Peyer's patch (tissue), 4 donors: ENCODE measurements around the gene TMEM248. TPM values are rescaled to one million over a fixed set of nuclear protein-coding genes. Genes with fewer than 3 reads are reported as not detected.

Source experiments
- DNase-seq, 3 donors: peaks; one replicate each; pipeline ENCODE4 v3.0.0-alpha.2; 2017 to 2019
- H3K27ac ChIP-seq, 4 donors: fragments of 200-600 bp; sonication (generic); one replicate each; pipeline ENCODE4 v1.5.1; 2016 to 2019
- H3K27me3 ChIP-seq, 2 donors: fragments of 200-600 bp; sonication (generic); one replicate each; pipeline ENCODE4 v1.5.1; 2019
- H3K36me3 ChIP-seq, 3 donors: fragments of 200-600 bp; sonication (generic); one replicate each; pipeline ENCODE4 v1.5.1; 2016 to 2019
- H3K4me1 ChIP-seq, 4 donors: fragments of 200-600 bp; sonication (generic); one replicate each; pipeline ENCODE4 v1.5.1; 2016 to 2019
- H3K4me3 ChIP-seq, 4 donors: fragments of 200-600 bp; sonication (generic); 1 replicate in 3 of 4; 2 replicates in 1 of 4; pipeline ENCODE4 v1.5.1; 2016 to 2019; ENCODE audit warnings: mild to moderate bottlenecking in 1 of 4
- H3K9me3 ChIP-seq, 4 donors: fragments of 200-600 bp; sonication (generic); one replicate each; pipeline ENCODE4 v1.5.1; 2016 to 2019; ENCODE audit warnings: mild to moderate bottlenecking in 1 of 4
- CTCF ChIP-seq, 6 experiments: fragments of 450-650 bp in 4 of 6; fragments of 200-600 bp in 2 of 6; sonication (generic) in 1 of 6; IDR thresholded peaks; one replicate each; pipeline ENCODE4 v1.5.1; 2017 to 2019; ENCODE audit warnings: antibody characterized with exemption in 6 of 6, mild to moderate bottlenecking in 3 of 6, moderate library complexity in 1 of 6
- POLR2A ChIP-seq, 2 donors: fragments of 450-650 bp; IDR thresholded peaks; one replicate each; pipeline ENCODE4 v1.5.1; 2017; ENCODE audit warnings: antibody characterized with exemption in 2 of 2, mild to moderate bottlenecking in 2 of 2, moderate library complexity in 2 of 2
- total RNA-seq, 4 donors: library from RNA; depleted of rRNA; stranded (reverse); fragments of >200 nt; gene quantifications; one replicate each; pipeline ENCODE4 v1.1.0, GENCODE V29; 2016

Gene TMEM248
- total RNA-seq, 4 donors from 2014 or later = 61.9 to 125 (median 115) TPM

- Histone ChIP-seq H3K27ac (peak overlapping the region in 2 of 4 donors; percentile 15 to 57), H3K36me3 (peaks cover 0 to 95% (median 6%) of the 10 kb centered on the region in 3 donors), H3K9me3 (no peaks in the 10 kb centered on the region), H3K4me1 (peaks cover 0 to 4% (median 1%) of the 10 kb centered on the region in 4 donors), H3K4me3 (no peak overlapping the region), H3K27me3 (no peaks in the 10 kb centered on the region)
- TF ChIP-seq POLR2A (IDR thresholded peaks at IDR 0.05) = no peak
- no peak for TF ChIP-seq CTCF (IDR thresholded peaks at IDR 0.05)
- no peak for DNase-seq
Measured at GRCh38 chr7:66953044-66953427, 32.0 kb downstream of the TMEM248 start.

- Histone ChIP-seq H3K4me3 (no peak overlapping the region), H3K27ac (no peak overlapping the region), H3K27me3 (no peaks in the 10 kb centered on the region), H3K9me3 (no peaks in the 10 kb centered on the region), H3K4me1 (peaks cover 0 to 2% (median under 1%) of the 10 kb centered on the region in 4 donors), H3K36me3 (peaks cover 0 to 64% (median 2%) of the 10 kb centered on the region in 3 donors)
- TF ChIP-seq POLR2A (IDR thresholded peaks at IDR 0.05) (no peak), CTCF (IDR thresholded peaks at IDR 0.05) (no peak)
- no peak for DNase-seq
Measured at GRCh38 chr7:66957595-66958290, 36.7 kb downstream of the TMEM248 start.

GRCh38 chr7:66958538-66959350 is 37.7 kb downstream of the TMEM248 start:
- H3K4me1 ChIP-seq = no peaks in the 10 kb centered on the region
- no peaks in the 10 kb centered on the region for H3K9me3 ChIP-seq
- H3K27me3 ChIP-seq = no peaks in the 10 kb centered on the region
- peaks cover 0 to 55% (median 2%) of the 10 kb centered on the region in 3 donors for H3K36me3 ChIP-seq
- DNase-seq = peak in 1 of 3 donors; percentile 57
- TF ChIP-seq CTCF (IDR thresholded peaks at IDR 0.05) = no peak
- no peak for TF ChIP-seq POLR2A (IDR thresholded peaks at IDR 0.05)
- H3K27ac ChIP-seq = peak overlapping the region in 1 of 4 donors; percentile 4
- H3K4me3 ChIP-seq = no peak overlapping the region

GRCh38 chr7:66960192-66960591 is 39.2 kb downstream of the TMEM248 start:
- TF ChIP-seq POLR2A (IDR thresholded peaks at IDR 0.05) (no peak), CTCF (IDR thresholded peaks at IDR 0.05) (no peak)
- no peak overlapping the region for H3K27ac ChIP-seq
- no peaks in the 10 kb centered on the region for H3K27me3 ChIP-seq
- H3K4me1 ChIP-seq = no peaks in the 10 kb centered on the region
- no peaks in the 10 kb centered on the region for H3K9me3 ChIP-seq
- no peak for DNase-seq
- H3K36me3 ChIP-seq = peaks cover 0 to 41% (median 2%) of the 10 kb centered on the region in 3 donors
- no peak overlapping the region for H3K4me3 ChIP-seq

- TF ChIP-seq CTCF (IDR thresholded peaks at IDR 0.05) (no peak), POLR2A (IDR thresholded peaks at IDR 0.05) (no peak)
- no peak for DNase-seq
- Histone ChIP-seq H3K27me3 (no peaks in the 10 kb centered on the region), H3K36me3 (peaks cover 0 to 32% (median 0%) of the 10 kb centered on the region in 3 donors), H3K9me3 (no peaks in the 10 kb centered on the region), H3K4me3 (no peak overlapping the region), H3K27ac (no peak overlapping the region), H3K4me1 (no peaks in the 10 kb centered on the region)
Measured at GRCh38 chr7:66961096-66961495, 40.1 kb downstream of the TMEM248 start.
